K562 (cell line): ENCODE measurements around the gene S100A1.

ENCODE experiments used
- CBX2 ChIP-seq: fragments of 200-600 bp; sonication (generic); IDR thresholded peaks from one replicate; pipeline ENCODE4 v1.6.1; 2012; ENCODE audit warnings: mild to moderate bottlenecking, low read length, inconsistent platforms; ENCODE audit not compliant: insufficient read depth, poor library complexity, severe bottlenecking
- CTCF ChIP-seq, 3 experiments: IDR thresholded peaks in 2 of 3; conservative IDR thresholded peaks in 1 of 3; 2 replicates each; pipeline ENCODE4 v1.5.1; 2011 to 2012; ENCODE audit warnings: low read length in 3 of 3, mild to moderate bottlenecking in 3 of 3, control low read depth in 2 of 3, improper control_type of control experiment in 1 of 3, inconsistent platforms in 1 of 3, low read depth in 1 of 3, mixed read lengths in 1 of 3, moderate library complexity in 1 of 3; ENCODE audit not compliant: insufficient read depth in 2 of 3
- E4F1 ChIP-seq: fragments of 250-450 bp; sonication (Bioruptor Pico); IDR thresholded peaks from 2 replicates; pipeline ENCODE4 v1.5.0; 2021; ENCODE audit warnings: mild to moderate bottlenecking, borderline replicate concordance
- FOXP1 ChIP-seq: sonication (generic); formaldehyde crosslinking; IDR thresholded peaks from 2 replicates; pipeline ENCODE4 v1.8.0; 2022; ENCODE audit warnings: mild to moderate bottlenecking, missing genetic modification reagents
- FUS ChIP-seq: fragments of 200-400 bp; formaldehyde crosslinking; optimal IDR thresholded peaks from 2 replicates; pipeline ENCODE3; 2017; ENCODE audit warnings: low read depth, low read length
- MTA2 ChIP-seq: fragments of 450-650 bp; IDR thresholded peaks from 2 replicates; pipeline ENCODE4 v1.6.1; 2016; ENCODE audit warnings: low read depth
- RAD21 ChIP-seq, 2 experiments: fragments of 250-450 bp in 1 of 2; fragments of 450-650 bp in 1 of 2; sonication (Bioruptor Pico) in 1 of 2; formaldehyde crosslinking in 1 of 2; IDR thresholded peaks in 1 of 2; conservative IDR thresholded peaks in 1 of 2; 2 replicates each; pipeline versions ENCODE4 v1.4.0 to v1.8.0; 2020 to 2022; ENCODE audit warnings: mild to moderate bottlenecking in 2 of 2, moderate library complexity in 1 of 2
- TRIM28 ChIP-seq: fragments of 450-650 bp; IDR thresholded peaks from 2 replicates; pipeline ENCODE4 v1.6.1; 2017
- ZNF274 ChIP-seq: IDR thresholded peaks from 2 replicates; pipeline ENCODE4 v1.6.1; 2011; ENCODE audit warnings: low read depth, mild to moderate bottlenecking, low read length, moderate library complexity, borderline replicate concordance
- ZNF282 ChIP-seq: sonication (generic); formaldehyde crosslinking; IDR thresholded peaks from 2 replicates; pipeline ENCODE4 v1.8.1; 2023; ENCODE audit warnings: missing genetic modification reagents
- TF ChIP-seq, protein P1 (sequence below): sonication (generic); formaldehyde crosslinking; IDR thresholded peaks from 2 replicates; pipeline ENCODE4 v1.5.0; 2020; ENCODE audit warnings: missing genetic modification reagents
- TF ChIP-seq, protein P2 (sequence below): fragments of 250-450 bp; sonication (Bioruptor Pico); IDR thresholded peaks from 2 replicates; pipeline ENCODE4 v1.5.0; 2022; ENCODE audit warnings: mild to moderate bottlenecking

- no peak for TF ChIP-seq TRIM28
- no peak for TF ChIP-seq CTCF (IDR thresholded peaks at IDR 0.05 in 2 of 3, conservative IDR thresholded peaks at IDR 0.05 in 1 of 3; ENCODE audit: insufficient read depth in 2 of 3, low read depth in 1 of 3, low read length in 3 of 3)
- TF ChIP-seq MTA2, result no peak
- TF ChIP-seq, protein P1, sequence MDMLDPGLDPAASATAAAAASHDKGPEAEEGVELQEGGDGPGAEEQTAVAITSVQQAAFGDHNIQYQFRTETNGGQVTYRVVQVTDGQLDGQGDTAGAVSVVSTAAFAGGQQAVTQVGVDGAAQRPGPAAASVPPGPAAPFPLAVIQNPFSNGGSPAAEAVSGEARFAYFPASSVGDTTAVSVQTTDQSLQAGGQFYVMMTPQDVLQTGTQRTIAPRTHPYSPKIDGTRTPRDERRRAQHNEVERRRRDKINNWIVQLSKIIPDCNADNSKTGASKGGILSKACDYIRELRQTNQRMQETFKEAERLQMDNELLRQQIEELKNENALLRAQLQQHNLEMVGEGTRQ (CRISPR knock-in tag), result no peak
- no peak for TF ChIP-seq ZNF274
- no peak for TF ChIP-seq CBX2
- no peak for TF ChIP-seq ZNF282 (CRISPR knock-in tag)
- no peak for TF ChIP-seq E4F1 (CRISPR knock-in tag)
- TF ChIP-seq FUS, result no peak
- no peak for TF ChIP-seq RAD21 (CRISPR knock-in tag; conservative IDR thresholded peaks at IDR 0.05 in 1 of 2, IDR thresholded peaks at IDR 0.05 in 1 of 2)
- TF ChIP-seq, protein P2, sequence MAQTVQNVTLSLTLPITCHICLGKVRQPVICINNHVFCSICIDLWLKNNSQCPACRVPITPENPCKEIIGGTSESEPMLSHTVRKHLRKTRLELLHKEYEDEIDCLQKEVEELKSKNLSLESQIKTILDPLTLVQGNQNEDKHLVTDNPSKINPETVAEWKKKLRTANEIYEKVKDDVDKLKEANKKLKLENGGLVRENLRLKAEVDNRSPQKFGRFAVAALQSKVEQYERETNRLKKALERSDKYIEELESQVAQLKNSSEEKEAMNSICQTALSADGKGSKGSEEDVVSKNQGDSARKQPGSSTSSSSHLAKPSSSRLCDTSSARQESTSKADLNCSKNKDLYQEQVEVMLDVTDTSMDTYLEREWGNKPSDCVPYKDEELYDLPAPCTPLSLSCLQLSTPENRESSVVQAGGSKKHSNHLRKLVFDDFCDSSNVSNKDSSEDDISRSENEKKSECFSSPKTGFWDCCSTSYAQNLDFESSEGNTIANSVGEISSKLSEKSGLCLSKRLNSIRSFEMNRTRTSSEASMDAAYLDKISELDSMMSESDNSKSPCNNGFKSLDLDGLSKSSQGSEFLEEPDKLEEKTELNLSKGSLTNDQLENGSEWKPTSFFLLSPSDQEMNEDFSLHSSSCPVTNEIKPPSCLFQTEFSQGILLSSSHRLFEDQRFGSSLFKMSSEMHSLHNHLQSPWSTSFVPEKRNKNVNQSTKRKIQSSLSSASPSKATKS (CRISPR knock-in tag), result no peak
- TF ChIP-seq FOXP1 (CRISPR knock-in tag), result no peak
Observed at GRCh38 chr1:153663211-153663610, 35.0 kb downstream of the S100A1 start.
